Measurements from ENCODE around the gene MYRFL.
"Not testable (repeated sequence)": the region's sequence is repeated elsewhere in the genome, so short reads cannot be mapped to it uniquely, and the experiment has no call there.

The MYRFL gene

DNA sequence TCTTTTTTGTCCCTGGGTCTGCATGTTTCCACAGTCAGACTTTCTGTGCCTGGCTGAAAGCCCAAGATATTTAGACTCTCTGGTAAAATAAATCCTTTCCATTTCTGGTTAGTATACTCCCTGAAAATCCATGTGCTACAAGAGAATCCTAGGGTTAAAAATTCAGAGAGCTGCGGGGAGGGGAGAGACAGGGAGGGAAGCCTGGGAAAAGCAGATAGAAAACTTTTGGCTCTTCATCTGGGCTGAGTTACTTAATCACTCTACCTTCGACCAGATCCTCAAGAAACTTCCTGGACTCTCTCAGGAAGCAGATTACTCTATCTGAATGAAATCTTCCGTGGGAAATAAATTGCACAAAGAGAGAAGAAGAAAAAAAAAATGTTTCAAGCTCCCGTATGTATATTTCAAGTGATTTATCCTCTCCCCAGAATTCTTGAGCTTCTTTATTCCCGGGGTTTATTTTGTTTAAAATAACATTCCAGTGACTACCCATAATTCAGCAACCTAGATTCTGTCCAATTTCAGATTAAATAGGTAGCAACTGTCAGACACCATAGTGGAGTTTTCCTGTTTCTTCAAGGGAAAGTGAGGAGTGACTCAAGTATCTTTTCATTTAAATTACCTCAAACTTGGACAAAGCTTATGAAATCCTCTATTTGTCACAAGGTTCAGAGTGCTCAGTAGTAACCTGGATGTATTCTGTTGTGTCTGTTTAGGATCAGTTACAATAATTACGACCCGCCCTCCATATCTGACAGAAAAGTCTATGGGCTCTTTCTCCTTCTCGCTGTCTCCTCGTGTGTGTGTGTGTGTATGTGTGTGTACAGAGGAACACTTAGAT lies 163.7 kb downstream of the MYRFL start:
- no peak for DNase-seq (ENCODE audit: low read depth in 2 of 2)

DNA sequence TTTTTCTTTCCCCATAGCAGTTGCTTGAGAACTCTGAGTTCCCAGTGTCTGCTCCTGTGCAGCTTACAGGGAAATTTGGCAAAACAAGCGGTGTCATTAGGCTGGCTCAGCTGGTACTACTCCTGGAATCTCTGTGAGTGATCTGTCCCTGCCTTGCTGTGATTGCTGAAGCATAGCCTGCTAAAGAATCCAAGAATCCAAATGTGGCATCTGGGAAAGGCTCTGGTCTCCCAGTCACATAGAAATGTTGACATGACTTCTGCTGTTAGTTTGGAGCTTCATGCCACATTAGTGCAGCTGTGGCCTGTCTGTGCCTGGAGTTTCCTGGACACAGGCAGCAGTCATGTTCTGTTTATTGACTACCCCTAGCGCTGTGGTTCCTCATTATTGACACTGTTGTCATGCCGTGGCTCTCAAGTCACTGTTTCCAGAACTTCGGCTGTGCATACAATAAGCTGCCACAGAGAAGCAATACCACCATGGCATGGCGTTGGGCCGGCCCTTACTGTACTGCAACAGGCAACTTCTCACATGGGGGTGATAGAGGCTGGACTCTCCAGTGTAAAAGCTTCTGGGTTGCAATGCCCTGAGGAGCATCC lies 166.8 kb downstream of the MYRFL start:
- no peak for DNase-seq (ENCODE audit: low read depth in 2 of 2)

DNA sequence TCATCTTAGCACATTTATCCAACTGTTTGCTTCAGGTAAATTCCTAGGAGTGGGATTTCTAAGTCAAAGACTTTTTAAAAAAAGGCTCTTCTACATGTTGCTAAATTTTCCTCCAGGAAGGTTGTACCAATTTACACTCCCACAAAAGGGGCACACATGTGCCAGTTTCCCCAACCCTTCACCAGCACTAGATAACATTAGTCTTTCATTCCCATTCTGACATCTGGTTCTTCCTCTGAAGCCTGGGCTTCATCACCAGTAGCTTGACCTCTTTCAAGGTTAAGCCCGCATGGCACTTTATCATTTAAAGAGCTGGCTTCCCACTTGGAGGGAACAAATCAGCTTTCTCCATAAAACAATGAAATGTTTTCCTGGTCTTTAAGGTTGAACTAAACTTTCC lies 168.4 kb downstream of the MYRFL start:
- DNase-seq (ENCODE audit: low read depth in 2 of 2) = no peak

DNA sequence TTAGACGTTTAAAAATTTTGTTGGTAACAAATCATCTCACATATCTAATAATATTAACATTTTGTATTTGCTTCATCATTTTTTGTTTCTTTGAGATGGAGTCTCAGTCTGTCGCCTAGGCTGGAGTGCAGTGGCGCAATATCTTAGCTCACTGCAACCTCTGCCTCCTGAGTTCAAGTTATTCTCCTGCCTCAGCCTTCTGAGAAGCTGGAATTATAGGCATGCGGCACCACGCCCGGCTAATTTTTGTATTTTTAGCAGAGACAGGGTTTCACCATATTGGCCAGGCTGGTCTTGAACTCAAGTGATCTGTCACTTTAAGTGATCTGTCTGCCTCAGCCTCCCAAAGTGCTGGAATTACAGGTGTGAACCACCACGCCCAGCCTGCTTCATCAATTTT lies 169.1 kb downstream of the MYRFL start:
- not testable (repeated sequence) for DNase-seq (ENCODE audit: low read depth in 2 of 2)

DNA sequence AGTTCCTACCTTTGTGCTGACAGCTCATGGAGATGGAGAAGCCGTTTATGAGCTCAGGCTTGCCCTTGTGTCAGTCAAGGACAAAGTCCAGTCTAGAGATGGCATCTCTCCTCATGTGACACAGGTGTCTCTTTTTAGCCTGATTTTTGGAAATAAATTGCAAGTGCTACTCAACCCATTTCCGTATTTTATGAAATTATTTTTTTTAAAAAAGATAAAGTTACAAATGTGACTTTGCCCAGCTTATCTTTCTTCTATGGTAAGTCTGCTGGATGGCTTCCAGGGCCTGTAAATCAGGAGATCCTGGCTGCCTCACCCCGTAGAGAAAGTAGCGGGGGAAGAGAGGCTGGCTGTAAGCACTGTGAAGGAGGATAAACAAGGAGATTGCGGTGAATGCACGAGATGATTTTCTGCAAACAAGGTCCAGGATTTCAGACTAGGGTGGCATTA lies 169.7 kb downstream of the MYRFL start:
- DNase-seq (ENCODE audit: low read depth in 2 of 2) = no peak

DNA sequence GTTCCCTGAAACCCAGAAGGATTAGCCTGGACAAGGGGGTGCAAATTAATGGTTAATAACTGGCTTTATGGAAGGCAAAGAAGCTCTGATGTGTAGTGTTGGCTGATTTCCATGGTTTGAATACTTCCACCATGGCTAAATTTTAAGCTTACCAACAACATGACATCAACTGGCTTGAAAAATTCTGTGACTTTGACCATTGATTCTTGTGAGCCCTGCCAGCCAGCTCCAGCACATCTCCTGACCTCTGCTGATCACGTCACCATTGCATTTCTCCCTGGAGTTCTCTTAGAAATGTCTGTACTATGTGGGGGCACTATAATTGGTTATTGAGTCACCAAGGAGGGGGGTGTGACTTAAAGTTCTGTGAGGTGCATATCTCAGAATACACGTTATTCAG lies 171.2 kb downstream of the MYRFL start:
- DNase-seq (ENCODE audit: low read depth in 2 of 2) = no peak

DNA sequence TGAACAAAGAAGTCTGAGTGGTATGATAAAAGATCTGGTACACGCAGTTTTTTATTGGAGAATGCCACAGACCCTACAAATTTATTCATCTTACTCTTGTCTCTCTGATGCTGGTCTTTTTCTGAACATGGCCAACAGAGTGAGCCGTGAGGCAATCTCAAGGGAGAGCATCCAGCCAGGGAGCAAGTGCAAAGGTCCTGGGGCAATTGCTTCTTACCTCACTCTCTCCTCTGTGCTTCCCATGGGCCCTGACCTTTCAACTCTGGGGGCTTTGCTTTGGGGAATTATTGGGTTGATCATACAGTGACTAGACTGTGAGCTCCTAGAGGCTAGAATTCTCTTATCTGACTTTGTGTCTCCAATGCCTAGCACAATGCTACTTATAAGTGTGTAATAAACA lies 171.7 kb downstream of the MYRFL start:
- no peak for DNase-seq (ENCODE audit: low read depth in 2 of 2)

DNA sequence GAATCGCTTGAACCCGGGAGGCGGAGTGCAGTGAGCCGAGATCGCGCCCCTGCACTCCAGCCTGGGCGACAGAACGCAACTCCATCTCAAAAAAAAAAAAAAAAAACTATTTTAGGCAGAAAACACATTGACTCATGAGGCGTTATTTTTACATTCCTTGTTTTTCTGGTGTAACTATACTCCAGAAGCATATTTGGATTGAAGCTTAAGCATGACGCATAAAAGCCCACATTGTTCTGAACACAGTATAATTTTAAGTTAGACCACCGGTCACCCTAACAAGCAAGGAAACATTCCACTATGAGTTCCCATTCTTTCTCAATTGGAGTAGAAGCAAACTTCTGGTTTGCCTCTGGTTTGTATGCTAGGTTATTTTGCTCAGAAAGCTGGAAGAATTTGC lies 173.0 kb downstream of the MYRFL start:
- DNase-seq (ENCODE audit: low read depth in 2 of 2) = no peak

DNA sequence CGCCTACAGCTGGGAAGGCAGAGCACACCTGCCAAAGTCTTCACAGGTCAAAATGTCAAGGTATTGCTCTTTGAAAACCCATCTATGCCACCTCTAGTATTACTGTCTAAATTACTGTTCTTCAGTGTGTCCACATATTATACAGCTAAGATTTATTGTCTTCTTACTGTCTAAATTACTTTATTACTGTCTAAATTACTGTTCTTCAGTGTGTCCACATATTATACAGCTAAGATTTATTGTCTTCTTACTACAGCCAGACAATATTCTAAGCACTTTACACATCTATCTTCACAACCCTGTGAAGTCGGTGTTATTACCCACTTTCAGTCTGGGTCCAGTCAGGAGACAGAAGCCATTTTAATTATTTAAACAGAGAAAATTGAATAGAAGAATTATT lies 173.9 kb downstream of the MYRFL start:
- no peak for DNase-seq (ENCODE audit: low read depth in 2 of 2)

DNA sequence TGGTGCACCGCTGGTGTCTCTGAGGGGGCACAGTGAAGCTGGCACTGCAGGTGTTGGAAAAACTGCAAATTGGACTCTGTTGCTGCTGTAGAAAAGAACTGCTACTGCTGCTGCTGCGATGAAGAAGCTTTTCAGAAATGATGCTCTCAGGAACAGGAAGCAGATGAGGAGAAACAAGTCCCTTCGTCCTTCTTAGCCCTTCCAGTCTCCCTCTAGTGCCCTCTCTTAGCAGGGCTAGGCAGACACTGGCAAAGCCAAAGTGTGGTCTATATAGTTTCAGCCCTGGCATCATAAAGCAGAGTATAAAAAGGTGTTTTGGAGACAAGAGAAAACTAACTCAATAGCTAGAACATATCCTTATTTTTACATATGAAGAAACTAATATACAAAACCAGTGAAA lies 174.5 kb downstream of the MYRFL start:
- DNase-seq (ENCODE audit: low read depth in 2 of 2) = no peak

DNA sequence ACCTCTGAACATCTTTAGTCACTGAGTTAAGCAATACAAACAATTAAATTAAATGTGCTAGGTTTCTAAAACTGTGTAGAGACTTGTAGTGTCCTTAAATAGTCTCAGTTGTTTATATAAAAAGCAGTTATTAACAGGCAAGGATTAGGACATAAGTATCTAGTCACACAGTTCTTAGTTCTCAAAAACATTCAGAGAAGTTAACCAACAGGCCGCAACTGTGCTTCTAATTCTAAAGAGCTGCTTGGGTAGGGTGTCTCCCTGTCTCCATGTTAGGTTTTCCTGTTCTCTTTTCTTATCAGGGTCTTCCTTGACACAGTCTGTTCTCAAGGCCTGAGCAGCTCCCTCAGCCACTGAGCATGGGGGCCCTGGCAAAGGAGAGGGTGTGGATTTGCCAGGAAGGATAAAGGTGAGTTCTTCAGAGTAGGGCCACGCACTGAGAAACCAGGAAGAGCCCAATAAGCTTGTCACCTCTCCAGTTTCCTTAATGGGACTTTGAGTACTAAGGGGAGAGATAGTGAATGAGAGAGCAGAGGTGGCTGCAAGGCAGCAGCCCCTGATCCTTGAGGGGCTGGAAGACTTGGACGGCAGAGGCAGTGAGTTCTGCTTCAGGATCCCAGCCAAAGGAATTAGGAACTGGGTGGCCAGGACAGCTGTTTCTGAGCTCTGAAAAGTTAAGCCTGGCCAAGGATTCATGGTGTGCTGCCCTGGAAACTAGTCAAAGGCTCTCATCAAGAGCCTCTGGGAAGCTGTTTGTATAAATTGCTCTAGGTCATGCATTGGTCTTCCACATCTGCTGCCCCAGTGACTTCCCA lies 177.3 kb downstream of the MYRFL start:
- DNase-seq (ENCODE audit: low read depth in 2 of 2) = no peak

DNA sequence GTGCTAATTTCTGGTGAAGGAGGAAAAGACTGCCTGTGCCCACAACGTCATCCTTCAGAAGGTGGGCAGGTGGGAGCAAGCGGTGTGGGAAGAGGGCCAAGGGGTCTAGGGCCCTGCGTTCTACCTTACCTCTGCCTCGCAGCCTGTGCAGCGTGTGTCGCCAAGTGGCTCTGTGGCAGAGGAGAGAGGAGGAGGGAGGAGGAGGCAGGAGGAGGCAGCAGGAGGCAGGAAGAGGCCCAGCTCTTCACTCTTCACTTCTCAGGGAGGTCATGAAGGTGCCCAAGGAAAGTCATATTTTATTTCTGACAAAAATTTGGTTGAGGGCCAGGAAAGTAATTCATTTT lies 177.9 kb downstream of the MYRFL start:
- no peak for DNase-seq (ENCODE audit: low read depth in 2 of 2)

DNA sequence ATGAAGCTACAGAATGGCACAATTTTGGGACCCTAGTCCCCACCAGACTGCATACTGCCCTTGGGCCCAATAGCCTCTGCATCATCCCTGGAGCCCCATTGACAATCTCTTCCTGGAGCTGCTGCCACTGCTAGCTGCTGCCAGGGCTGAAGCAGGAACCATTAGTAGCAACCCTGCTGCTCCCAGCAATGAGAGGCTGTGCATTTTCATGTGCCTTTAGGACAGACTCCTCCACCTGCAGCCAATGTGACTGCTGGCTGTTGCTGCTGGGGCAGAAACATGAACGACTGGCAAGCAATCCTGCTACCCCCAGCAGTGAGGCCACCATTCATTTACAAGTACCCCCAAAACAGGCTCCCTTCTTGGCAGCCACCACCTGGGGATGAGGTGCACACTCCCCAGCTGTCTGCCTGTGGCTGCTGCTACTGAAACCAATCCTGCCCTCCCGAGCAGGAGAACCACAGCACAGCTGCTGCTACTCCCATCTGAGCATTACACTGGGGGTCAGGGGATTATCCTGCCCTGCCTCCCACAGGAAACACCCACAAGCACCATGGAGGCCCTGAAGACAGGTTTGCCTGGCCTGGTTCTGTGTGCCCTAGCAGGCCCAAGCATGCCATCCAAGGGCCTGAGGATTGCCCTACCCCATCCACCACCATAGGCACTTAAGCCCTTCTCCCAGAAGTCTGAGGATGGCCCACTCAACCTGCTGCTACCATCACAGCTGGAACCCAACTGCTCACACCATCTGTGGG lies 181.0 kb downstream of the MYRFL start:
- no peak for DNase-seq (ENCODE audit: low read depth in 2 of 2)

DNA sequence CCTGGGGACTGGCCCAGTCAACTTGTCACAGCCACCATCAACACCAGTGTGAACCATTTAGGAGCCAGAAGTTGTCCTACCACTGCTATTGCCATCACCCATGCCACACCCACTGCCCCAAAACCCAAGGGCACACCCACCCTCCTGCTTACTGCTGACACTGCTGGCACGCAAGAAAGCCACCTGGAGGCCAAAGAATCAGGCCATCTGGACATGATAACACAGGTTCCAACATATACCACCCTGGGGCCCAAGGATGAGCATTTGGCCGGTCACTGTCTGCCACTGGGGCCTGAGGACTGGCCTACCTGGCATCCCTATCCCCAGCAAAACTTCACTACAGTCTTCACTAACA lies 181.6 kb downstream of the MYRFL start:
- DNase-seq (ENCODE audit: low read depth in 2 of 2) = no peak

DNA sequence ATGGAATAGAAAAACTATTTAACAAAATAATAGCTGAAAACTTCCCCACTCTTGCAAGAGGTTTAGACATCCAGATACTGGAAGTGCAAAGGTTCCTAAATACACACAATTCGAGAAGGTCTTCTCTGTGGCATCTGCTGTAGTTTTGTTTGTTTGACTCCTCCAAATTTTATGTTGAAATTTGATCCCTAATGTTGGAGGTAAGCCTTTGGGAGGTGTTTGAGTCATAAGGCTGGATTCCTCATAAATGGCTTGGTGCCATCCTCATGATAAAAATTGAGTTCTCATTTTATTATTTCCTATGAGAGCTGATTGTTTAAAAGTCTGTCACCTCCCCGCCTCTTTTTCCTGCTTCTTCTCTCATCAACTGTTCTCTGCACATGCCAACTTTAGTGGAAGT lies 182.7 kb downstream of the MYRFL start:
- no peak for DNase-seq (ENCODE audit: low read depth in 2 of 2)
